Measurements from ENCODE around the gene NFKBIL1.
"Not testable (repeated sequence)": the region's sequence is repeated elsewhere in the genome, so short reads cannot be mapped to it uniquely, and the experiment has no call there.

Gene NFKBIL1

DNA sequence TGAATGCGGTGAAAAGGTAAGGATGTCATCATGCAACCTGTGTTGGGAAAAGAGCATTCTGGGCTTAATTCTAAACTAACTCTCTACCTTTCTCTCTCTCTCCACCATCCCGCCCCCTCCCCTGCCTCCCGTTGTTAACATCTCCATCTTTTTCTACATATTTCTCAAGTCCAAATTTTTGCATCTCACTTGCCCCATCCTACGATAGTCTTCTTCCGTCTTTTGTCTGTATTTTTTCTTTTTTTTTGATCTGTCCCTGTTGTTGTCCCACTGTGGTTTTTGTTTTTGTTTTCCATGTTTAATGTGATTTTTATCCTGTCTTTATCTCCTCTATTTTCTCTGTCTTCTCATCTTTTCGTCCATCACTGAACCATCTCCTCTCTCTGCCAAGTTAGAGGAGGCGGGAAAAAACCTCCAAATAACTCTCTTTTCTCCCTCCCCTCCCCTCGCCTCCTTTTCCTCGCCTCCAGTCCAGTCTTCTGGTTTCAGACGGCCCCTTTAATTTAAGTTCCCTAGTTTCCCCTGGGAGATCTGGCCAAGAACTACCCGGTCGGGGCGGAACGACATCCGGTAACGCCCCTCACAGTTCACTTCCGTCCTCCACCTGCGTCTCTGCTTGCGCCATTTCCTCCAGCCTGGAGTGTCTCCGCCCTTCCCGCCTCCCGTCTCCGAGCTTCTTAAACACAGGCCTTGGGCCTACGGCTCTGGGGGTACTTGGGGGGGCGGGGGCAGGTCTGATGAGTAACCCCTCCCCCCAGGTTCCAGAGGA, at the start of gene NFKBIL1:
Gene NFKBIL1 (plus strand): TSS at position 651 of the 769 bp plus-strand sequence. CDS start 87 bp downstream, at position 738.
- peak; percentile 77 for DNase-seq (ENCODE audit: low spot score)

DNA sequence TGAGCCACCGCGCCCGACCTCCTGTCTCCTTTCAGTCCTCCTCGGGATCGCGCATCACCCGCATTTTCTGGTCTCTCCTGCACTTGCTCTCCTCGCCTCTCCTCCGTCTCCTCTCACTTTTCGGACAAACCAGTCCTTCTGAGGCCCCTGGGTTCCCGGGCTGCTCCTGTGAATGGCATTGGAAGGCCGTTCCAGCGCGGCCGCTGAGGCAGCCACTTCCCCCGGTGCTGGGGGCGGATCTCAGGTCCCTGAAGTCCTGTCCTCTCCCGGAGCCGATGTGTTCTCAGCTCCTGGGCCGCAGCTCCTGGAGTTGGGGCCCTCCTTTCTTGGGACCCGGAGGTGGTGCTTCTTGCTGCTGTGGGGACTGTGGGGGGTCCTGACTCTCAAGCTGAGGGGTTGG, 48.7 kb upstream of the NFKBIL1 start:
- peak; percentile 9 for DNase-seq (ENCODE audit: low spot score)

GRCh38 chr6:31499648-31500047, 47.8 kb upstream of the NFKBIL1 start:
- not testable (repeated sequence) for DNase-seq (ENCODE audit: low spot score)

GRCh38 chr6:31502586-31502985, 44.8 kb upstream of the NFKBIL1 start:
- DNase-seq (ENCODE audit: low spot score), result no peak

DNA sequence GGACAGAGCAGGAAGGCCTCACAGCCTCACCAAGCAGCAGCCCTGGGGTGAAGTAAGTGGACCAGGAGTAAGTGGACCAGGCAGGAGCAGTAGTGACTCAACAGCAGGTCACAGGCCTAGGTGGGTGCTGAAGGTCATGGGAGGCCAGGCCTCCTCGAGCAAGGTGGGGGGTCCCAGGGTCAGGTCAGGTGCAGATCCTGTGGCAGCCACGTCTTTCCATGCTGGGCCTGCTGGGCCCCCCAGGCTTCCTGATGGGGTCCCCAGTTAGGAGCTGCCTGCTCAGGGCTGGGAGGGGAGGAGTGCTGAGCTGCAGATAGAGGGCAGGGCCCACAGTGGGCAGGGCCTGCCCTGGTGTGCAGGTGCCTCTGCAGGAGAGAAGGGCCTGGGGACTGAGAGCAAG, 38.4 kb upstream of the NFKBIL1 start:
- DNase-seq (ENCODE audit: low spot score), result not testable (repeated sequence)

GRCh38 chr6:31510007-31510406, 37.4 kb upstream of the NFKBIL1 start:
- no peak for DNase-seq (ENCODE audit: low spot score)

GRCh38 chr6:31513456-31514165, 33.8 kb upstream of the NFKBIL1 start:
- no peak for DNase-seq (ENCODE audit: low spot score)

DNA sequence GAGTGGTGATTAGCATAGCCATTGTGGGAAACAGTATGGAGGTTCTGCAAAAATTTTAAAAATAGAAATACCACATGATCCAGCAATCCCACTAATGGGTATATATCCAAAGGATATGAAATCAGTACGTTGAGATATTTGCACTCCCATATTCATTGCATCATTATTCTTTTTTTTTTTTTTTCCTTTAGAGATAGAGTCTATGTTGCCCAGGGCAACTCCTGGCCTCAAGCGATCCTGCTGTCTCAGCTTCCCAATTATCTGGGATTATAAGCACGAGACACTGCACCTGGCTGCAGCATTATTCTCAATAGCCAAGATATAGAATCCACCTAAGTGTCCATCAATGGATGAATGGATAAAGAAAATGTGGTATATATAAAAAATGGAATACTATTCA, 25.6 kb upstream of the NFKBIL1 start:
- DNase-seq (ENCODE audit: low spot score), result no peak

DNA sequence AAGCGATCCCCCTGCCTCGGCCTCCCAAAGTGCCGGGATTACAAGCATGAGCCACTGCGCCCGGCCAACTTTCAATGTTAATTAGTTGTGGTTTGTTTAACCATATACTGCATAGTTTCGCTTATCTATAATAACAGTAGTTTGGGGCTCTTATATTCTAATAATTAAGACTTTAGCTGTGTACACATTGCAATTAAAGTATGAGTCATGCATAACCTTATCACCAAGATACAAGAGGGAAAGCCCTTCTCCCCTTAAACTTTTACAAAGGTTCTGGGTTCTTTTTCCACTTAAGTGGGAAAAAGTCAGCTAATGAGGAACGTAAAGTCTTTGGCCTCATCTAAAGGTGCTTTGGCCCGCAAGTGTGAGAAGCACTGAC, 21.9 kb upstream of the NFKBIL1 start:
- no peak for DNase-seq (ENCODE audit: low spot score)

- DNase-seq (ENCODE audit: low spot score), result no peak
Observed at GRCh38 chr6:31525932-31526591, 21.3 kb upstream of the NFKBIL1 start.

GRCh38 chr6:31528307-31528777, 19.1 kb upstream of the NFKBIL1 start:
- no peak for DNase-seq (ENCODE audit: low spot score)

DNA sequence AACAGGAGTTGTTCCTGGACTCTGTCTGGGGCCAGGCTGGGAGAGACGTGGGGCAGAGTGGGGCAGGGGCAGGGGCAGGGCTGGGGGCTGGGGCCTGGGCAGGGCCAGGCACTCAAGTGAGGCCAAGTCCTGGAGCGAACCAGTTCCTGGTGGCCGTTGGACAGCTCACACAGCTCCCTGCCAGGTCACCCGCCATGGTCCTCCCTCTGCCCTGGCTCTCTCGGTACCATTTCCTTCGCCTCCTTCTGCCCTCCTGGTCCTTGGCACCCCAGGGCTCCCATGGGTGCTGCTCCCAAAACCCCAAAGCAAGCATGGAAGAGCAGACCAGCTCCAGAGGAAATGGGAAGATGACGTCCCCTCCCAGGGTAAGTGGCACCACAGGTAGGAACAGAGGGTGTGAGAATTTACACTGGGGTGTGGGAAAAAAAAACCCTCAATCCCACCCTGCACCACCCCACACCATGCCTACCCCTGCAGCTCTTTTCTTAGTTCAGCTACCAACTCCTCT, 18.5 kb upstream of the NFKBIL1 start, which contains the start of gene MCCD1:
Gene MCCD1 (plus strand): TSS at position 142 of the 508 bp plus-strand sequence. CDS start 53 bp downstream, at position 195.
- DNase-seq (ENCODE audit: low spot score), result no peak

DNA sequence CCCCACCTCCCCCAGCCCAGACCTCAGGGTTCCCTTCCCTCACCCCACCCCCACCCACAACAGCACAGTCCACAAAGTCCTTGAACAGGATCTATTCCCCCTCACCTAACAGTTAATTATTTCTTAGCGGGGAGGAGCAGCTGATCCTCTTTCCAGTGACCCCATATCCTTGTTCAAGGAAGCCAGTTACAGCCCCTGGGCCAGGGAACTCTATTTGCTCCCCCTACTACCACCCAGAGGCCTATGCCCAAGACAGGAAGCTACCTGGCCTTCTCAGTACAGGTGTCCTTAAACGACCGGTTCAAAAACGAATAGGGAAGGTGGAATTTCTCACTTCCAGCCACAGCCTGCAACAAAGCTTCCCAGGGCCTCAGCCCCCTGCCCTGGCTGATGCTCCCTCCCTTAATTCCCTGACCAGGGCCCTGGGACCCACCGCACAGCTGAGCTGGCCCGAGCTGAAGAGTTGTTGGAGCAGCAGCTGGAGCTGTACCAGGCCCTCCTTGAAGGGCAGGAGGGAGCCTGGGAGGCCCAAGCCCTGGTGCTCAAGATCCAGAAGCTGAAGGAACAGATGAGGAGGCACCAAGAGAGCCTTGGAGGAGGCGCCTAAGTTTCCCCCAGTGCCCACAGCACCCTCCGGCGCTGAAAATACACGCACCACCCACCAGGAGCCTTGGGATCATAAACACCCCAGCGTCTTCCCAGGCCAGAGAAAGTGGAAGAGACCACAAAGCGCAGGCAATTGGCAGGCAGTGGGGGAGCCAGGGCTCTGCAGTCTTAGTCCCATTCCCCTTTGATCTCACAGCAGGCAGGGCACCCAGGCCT, 17.9 kb upstream of the NFKBIL1 start:
- no peak for DNase-seq (ENCODE audit: low spot score)

DNA sequence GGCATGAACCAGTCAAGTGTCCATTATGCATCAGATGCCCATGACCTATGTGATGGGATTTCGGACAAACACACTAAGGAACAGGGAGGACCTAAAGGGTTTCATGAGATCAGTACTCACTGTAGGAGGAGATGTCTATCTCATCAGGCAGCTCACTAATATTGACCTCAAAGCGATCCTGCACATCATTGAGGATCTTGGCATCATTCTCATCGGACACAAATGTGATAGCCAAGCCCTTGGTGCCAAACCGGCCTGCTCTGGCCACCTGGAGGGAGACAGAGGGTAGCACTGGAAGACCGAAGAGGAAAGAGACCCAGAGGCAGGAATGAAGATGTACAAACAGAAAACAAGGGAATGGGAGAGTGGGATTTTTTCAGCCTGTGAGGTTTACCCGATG, 16.7 kb upstream of the NFKBIL1 start:
- no peak for DNase-seq (ENCODE audit: low spot score)

- no peak for DNase-seq (ENCODE audit: low spot score)
Observed at GRCh38 chr6:31531162-31531561, 16.2 kb upstream of the NFKBIL1 start.

DNA sequence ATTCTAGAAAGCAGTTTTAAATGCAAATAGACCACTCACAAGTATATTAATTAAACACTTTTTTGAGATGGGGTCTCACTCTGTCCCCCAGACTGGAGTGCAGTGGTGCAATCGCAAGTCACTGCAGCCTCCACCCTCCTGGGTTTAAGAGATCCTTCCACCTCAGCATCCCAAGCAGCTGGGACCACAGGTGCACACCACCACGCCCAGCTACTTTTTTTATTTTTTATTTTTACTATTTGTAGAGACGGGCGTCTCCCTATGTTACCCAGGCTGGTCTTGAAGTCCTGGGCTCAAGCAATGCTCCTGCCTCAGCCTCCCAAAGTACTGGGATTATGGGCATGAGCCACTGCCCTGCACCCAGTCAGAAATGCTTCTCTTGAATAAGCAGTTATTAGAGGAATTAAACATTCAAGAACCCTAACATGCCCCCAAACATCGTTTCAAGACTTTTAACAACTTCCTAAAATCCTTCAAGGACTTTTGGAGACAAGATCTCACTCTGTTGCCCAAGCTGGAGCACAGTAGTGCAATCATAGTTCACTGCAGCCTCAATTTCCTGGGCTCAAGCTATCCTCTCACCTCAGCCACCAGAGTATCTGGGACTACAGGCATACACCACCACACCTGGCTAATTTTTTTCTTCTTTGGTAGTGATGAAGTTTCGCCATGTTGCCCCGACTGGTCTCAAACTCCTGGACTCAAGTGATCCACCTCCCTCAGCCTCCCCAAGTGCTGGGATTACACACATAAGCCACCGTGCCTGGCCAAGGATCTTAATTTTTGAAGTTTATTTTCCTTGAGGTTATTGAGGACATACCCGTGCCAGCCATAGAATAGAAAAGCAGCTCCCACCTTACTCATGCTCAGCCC, 15.4 kb upstream of the NFKBIL1 start:
- no peak for DNase-seq (ENCODE audit: low spot score)

DNA sequence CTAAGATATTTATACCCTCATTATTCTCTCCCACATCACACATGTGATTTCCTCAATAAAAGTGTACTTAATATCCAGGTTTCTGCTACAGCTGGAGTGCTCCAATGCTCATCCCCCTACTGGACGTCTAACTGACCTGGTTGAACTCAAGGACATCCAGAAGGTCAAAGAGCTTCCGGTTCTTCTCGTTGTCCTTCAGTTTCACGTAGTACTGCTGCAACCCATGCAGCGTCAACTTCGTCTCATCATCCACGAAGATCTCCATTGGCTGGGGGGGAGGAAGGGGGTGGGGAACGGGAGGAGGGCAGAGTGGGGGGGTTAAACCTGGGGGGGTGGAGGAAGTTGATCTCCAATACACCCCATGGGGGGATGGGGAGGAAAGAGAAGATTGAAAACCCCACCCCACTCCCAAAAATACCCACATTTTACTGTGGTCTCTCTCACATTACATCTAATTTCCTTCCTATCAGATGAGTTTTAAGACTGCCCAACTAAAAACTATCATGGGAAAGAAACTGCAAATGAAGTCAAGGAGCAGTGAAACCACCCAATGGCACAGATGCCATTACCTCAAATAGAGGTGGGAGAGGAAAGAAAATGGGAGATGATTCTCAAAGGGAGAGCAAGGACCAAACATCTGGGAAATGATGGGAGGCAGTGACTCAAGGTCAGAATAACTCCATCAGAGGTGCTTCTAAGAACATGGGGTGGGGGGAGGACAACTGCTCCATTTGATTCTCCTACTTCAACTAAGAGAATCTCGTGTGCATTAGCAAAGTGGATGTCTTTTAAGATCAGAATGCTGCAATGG, 14.6 kb upstream of the NFKBIL1 start:
- DNase-seq (ENCODE audit: low spot score), result no peak

GRCh38 chr6:31533455-31533841, 14.0 kb upstream of the NFKBIL1 start:
- no peak for DNase-seq (ENCODE audit: low spot score)

- DNase-seq (ENCODE audit: low spot score), result no peak
Observed at GRCh38 chr6:31534011-31534410, 13.4 kb upstream of the NFKBIL1 start.

DNA sequence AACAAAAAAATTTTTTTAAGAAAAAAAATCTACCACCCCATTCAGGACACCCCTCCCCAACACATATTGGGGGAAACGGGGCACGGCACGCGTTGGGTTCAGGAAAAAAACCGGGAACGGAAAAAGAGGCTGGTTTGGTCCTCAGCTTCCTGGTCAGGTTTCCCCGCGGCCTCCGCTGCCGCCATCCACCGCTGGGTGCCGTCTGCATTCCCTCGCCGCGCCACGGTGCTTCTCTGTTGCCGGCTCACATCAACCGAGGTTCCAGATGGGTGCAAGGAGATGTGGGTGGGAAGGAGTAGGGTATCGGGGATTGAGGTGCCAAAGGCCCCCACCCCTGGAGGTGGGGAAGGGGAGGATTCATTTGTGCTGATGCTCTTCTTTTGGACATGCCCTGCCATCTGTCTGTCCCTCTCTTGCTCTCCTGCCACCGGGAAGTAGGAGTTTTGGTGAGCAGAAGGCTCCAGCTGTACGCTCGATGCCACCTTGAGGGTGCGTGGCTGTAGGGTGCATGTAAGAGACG, 12.8 kb upstream of the NFKBIL1 start:
- DNase-seq (ENCODE audit: low spot score), result no peak

Measured in HuH-7 (cell line).